Esophagus muscularis mucosa (tissue), 4 donors: ENCODE measurements around the gene NAALADL1. TPM values are rescaled to one million over a fixed set of nuclear protein-coding genes. Genes with fewer than 3 reads are reported as not detected.

Experiments
- DNase-seq: peaks from one replicate; pipeline ENCODE4 v3.0.0-alpha.2; 2017; ENCODE audit errors: extremely low spot score
- H3K27ac ChIP-seq, 4 donors: fragments of 200-600 bp; sonication (generic); replicated peaks in 1 of 4; 1 replicate in 3 of 4; 2 replicates in 1 of 4; pipeline ENCODE4 v1.5.1; 2016 to 2019; ENCODE audit warnings: mild to moderate bottlenecking in 1 of 4
- H3K27me3 ChIP-seq, 4 donors: fragments of 200-600 bp; sonication (generic); one replicate each; pipeline versions ENCODE4 v1.5.1 to v1.6.0; 2016 to 2019
- H3K36me3 ChIP-seq, 4 donors: fragments of 200-600 bp; sonication (generic); one replicate each; pipeline ENCODE4 v1.5.1; 2016 to 2019
- H3K4me1 ChIP-seq, 4 donors: fragments of 200-600 bp; sonication (generic); one replicate each; pipeline ENCODE4 v1.5.1; 2016 to 2019
- H3K4me3 ChIP-seq, 4 donors: fragments of 200-600 bp; sonication (generic); 1 replicate in 2 of 4; 2 replicates in 2 of 4; pipeline ENCODE4 v1.5.1; 2016 to 2019; ENCODE audit warnings: mild to moderate bottlenecking in 4 of 4, moderate library complexity in 1 of 4
- H3K9me3 ChIP-seq, 4 donors: fragments of 200-600 bp; sonication (generic); 1 replicate in 3 of 4; 2 replicates in 1 of 4; pipeline ENCODE4 v1.5.1; 2016 to 2019
- EP300 ChIP-seq: sonication (generic); formaldehyde crosslinking; IDR thresholded peaks from one replicate; pipeline ENCODE4 v1.6.1; 2017; ENCODE audit warnings: antibody characterized with exemption
- POLR2A ChIP-seq: fragments of 450-650 bp; IDR thresholded peaks from one replicate; pipeline ENCODE4 v1.6.1; 2017; ENCODE audit warnings: antibody characterized with exemption, moderate library complexity, mild to moderate bottlenecking, low read depth
- POLR2AphosphoS5 ChIP-seq, 2 donors: sonication (generic); formaldehyde crosslinking; IDR thresholded peaks; one replicate each; pipeline ENCODE4 v1.6.1; 2017; ENCODE audit warnings: antibody characterized with exemption in 2 of 2
- WGBS: methylation state at CpG from one replicate; pipeline ENCODE4 v1.1.5; 2018; 5-methylcytosine and 5-hydroxymethylcytosine counted together
- intact Hi-C: fragments of 100-400 bp; cut with DNase I; formaldehyde crosslinking; loops from one replicate; pipeline ENCODE4 v1.15.1; 2023
- total RNA-seq, 4 donors: library from RNA; depleted of rRNA; stranded (reverse); fragments of >200 nt; gene quantifications; one replicate each; pipeline versions ENCODE4 v1.1.0 to v1.2.1, GENCODE V29; 2016
- TF ChIP-seq, protein P1 (sequence below), 3 experiments: fragments of 200-600 bp in 2 of 3; fragments of 450-650 bp in 1 of 3; sonication (generic) in 2 of 3; IDR thresholded peaks; one replicate each; pipeline ENCODE4 v1.5.1; 2017 to 2019; ENCODE audit warnings: antibody characterized with exemption in 3 of 3, mild to moderate bottlenecking in 2 of 3, moderate library complexity in 1 of 3

The NAALADL1 gene
- total RNA-seq, 4 donors from 2014 or later: 22.8 to 43.7 (median 31.0) TPM

- intact Hi-C loops: no loop called here
- no peak overlapping the region for H3K4me3 ChIP-seq
- H3K4me1 ChIP-seq: peaks cover 6 to 8% (median 8%) of the 10 kb centered on the region in 4 donors
- no peaks in the 10 kb centered on the region for H3K27me3 ChIP-seq
- no peak overlapping the region for H3K27ac ChIP-seq
- no peaks in the 10 kb centered on the region for H3K36me3 ChIP-seq
- H3K9me3 ChIP-seq: no peaks in the 10 kb centered on the region
- TF ChIP-seq POLR2AphosphoS5 (IDR thresholded peaks at IDR 0.05) (no peak), POLR2A (no peak), EP300 (no peak)
- TF ChIP-seq, protein P1, sequence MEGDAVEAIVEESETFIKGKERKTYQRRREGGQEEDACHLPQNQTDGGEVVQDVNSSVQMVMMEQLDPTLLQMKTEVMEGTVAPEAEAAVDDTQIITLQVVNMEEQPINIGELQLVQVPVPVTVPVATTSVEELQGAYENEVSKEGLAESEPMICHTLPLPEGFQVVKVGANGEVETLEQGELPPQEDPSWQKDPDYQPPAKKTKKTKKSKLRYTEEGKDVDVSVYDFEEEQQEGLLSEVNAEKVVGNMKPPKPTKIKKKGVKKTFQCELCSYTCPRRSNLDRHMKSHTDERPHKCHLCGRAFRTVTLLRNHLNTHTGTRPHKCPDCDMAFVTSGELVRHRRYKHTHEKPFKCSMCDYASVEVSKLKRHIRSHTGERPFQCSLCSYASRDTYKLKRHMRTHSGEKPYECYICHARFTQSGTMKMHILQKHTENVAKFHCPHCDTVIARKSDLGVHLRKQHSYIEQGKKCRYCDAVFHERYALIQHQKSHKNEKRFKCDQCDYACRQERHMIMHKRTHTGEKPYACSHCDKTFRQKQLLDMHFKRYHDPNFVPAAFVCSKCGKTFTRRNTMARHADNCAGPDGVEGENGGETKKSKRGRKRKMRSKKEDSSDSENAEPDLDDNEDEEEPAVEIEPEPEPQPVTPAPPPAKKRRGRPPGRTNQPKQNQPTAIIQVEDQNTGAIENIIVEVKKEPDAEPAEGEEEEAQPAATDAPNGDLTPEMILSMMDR (IDR thresholded peaks at IDR 0.05): no peak
- no peak for DNase-seq
- 92% methylated on average over 9 of the region's 9 CpGs for WGBS
Observed at GRCh38 chr11:65078786-65079342, 20.5 kb upstream of the NAALADL1 start.

DNA sequence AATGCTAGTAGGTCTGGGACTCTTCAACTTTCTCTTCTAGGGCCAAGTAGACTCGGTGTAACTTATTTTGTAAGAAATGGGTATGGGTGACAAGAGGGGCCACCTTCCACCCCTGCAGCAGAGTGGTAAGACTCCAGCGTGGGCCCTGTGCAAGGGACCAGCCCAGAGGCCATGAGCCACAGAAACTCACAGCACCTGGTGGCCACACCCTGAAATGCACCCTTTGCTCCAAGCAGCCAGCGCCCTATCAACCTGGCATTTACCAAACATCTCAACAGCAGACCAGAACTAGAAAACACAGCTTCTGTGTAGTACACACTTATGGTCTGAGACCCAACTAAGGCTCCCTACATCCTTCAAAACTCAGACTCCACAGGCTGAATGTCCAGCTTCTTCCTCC, 19.8 kb upstream of the NAALADL1 start:
- WGBS: 65% methylated on average over 3 of the region's 3 CpGs
- no peaks in the 10 kb centered on the region for H3K9me3 ChIP-seq
- no peak for DNase-seq
- no peaks in the 10 kb centered on the region for H3K36me3 ChIP-seq
- no peaks in the 10 kb centered on the region for H3K27me3 ChIP-seq
- no peak overlapping the region for H3K27ac ChIP-seq
- TF ChIP-seq, protein P1 (IDR thresholded peaks at IDR 0.05): peak; percentile 29 to 56 (median 39)
- TF ChIP-seq POLR2AphosphoS5 (IDR thresholded peaks at IDR 0.05): no peak
- TF ChIP-seq POLR2A: no peak
- no peak overlapping the region for H3K4me3 ChIP-seq
- intact Hi-C loops: no loop called here
- H3K4me1 ChIP-seq: peaks cover 0 to 2% (median 1%) of the 10 kb centered on the region in 4 donors

DNA sequence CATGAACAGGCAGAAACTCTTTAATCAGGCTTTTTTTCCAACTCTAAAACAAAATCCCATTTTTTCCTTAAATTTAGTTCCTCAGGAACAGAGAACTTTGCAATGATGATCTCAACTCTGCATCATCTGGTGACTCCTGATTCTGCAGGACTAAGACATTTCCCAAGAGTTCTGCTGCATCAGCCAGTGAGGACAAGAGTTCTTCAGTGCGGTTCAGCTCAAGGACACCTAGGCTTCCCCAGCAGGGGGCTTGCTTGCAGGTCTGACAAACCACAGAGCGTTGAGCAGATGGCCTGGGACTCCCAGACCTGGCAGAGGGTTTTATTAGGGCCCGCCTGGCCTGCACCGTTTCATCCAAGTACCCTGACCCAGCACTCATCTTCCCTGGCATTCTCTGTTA, 19.1 kb upstream of the NAALADL1 start:
- Histone ChIP-seq H3K27ac (no peak overlapping the region), H3K27me3 (no peaks in the 10 kb centered on the region), H3K4me1 (no peaks in the 10 kb centered on the region), H3K9me3 (no peaks in the 10 kb centered on the region), H3K36me3 (no peaks in the 10 kb centered on the region), H3K4me3 (no peak overlapping the region)
- 100% methylated on average over 1 of the region's 4 CpGs for WGBS
- intact Hi-C loops: no loop called here
- no peak for TF ChIP-seq EP300
- TF ChIP-seq, protein P1 (IDR thresholded peaks at IDR 0.05): no peak
- TF ChIP-seq POLR2A: no peak
- TF ChIP-seq POLR2AphosphoS5 (IDR thresholded peaks at IDR 0.05): no peak
- no peak for DNase-seq

DNA sequence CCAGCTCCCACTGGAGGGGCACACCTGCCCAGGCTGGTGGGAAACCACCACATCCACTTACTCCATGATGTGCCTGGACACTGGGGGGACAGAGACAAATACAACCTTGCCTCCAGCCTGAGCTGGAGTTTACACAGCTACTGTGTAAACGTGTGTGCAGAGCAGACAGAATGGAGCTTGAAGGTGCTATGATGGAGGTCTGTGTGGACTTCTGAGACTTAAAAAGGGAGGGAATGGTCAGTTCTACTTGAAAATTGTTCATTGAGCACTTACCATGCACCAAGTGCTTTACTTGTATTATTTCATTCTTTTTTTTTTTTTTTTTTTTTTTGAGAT, 14.2 kb upstream of the NAALADL1 start:
- WGBS: 50% methylated on average over 1 of the region's 1 CpG
- no peak for DNase-seq
- H3K27ac ChIP-seq: no peak overlapping the region
- H3K27me3 ChIP-seq: no peaks in the 10 kb centered on the region
- no peak overlapping the region for H3K4me3 ChIP-seq
- TF ChIP-seq, protein P1 (IDR thresholded peaks at IDR 0.05): no peak
- TF ChIP-seq POLR2AphosphoS5 (IDR thresholded peaks at IDR 0.05) (no peak), EP300 (no peak), POLR2A (no peak)
- H3K36me3 ChIP-seq: no peaks in the 10 kb centered on the region
- H3K9me3 ChIP-seq: no peaks in the 10 kb centered on the region
- no peaks in the 10 kb centered on the region for H3K4me1 ChIP-seq
- intact Hi-C loops: no loop called here
